ENCODE measurements around the gene OR52E5.

Gene OR52E5

DNA sequence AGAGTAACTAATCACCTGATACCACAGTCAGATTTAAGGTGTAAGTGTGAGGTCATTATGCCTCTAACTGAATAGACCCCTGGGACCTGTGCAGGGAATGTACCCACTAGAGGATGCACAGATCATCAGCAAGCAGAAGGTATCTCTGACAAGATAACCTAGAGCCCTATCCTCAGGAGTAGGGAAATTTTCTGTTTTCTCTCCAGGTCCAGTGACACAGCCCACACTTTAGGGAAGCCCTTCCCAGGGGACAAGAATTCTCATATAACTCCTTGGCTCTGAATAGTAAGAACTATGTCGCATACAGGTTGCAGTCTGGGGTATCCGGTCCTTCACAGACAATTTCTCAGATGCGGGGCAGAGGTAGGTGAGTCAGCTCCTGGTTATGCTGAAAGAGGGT lies at the start of gene OR52E5:
TSS of gene OR52E5 (plus strand) at position 301 of the 400 bp plus-strand sequence. CDS start 7,569 bp downstream, outside the sequence.
- Mint-ChIP-seq H3K36me3 (ENCODE audit: low read depth) (no peaks in the 10 kb centered on the region), H3K4me3 (no peak within 1 kb of the TSS), H3K4me1 (ENCODE audit: low read depth) (no peaks in the 10 kb centered on the region), H3K27ac (no peak within 1 kb of the TSS), H3K9me3 (no peaks in the 10 kb centered on the region), H3K27me3 (ENCODE audit: low read depth) (no peaks in the 10 kb centered on the region)
- DNase-seq (ENCODE audit: low spot score) = no peak

DNA sequence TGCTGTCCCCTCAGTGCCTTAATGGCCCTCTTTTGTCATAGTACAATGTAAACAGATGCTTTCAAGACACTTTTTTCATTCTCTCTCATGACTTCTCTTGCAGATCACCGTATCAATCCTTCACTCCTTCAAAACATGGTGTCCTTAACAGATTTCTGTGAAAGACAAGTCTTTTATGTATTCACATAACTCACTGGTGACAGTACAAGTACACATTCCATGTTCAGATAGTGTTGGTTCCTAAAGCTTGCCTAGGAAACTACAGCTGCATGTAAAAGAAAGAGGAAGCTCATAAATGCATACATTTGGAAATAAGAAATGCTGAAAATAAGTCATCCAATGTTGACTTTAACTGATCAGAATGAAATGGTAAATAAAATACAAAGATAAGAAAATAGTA lies 46.3 kb upstream of the OR52E5 start:
- Mint-ChIP-seq H3K9me3 (no peaks in the 10 kb centered on the region), H3K4me1 (ENCODE audit: low read depth) (no peaks in the 10 kb centered on the region), H3K27me3 (ENCODE audit: low read depth) (no peaks in the 10 kb centered on the region), H3K36me3 (ENCODE audit: low read depth) (no peaks in the 10 kb centered on the region), H3K27ac (no peak overlapping the region), H3K4me3 (no peak overlapping the region)
- no peak for DNase-seq (ENCODE audit: low spot score)

- Mint-ChIP-seq H3K4me1 (ENCODE audit: low read depth) (no peaks in the 10 kb centered on the region), H3K27me3 (ENCODE audit: low read depth) (no peaks in the 10 kb centered on the region), H3K9me3 (no peaks in the 10 kb centered on the region), H3K4me3 (no peak overlapping the region), H3K27ac (no peak overlapping the region), H3K36me3 (ENCODE audit: low read depth) (no peaks in the 10 kb centered on the region)
- no peak for DNase-seq (ENCODE audit: low spot score)
These were observed 45.3 kb upstream of the OR52E5 start for GRCh38 chr11:5847711-5848110.

DNA sequence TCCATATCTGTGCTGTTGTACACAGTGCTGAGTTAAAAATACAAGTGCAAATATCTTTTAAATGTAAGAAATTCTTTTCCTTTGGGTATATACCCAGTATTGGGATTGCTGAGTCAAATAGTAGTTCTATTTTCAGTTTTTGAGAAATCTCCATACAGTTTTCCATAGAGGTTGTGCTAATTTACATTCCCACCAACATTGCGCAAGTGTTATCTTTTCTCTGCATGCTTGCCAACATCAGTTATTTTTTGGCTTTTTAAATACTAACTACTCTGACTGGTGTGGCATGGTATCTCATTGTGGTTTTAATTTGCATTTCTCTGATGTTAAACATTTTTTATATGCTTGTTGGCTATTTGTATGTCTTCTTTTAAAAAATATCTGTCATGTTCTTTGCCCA lies 42.0 kb upstream of the OR52E5 start:
- no peak for DNase-seq (ENCODE audit: low spot score)
- no peaks in the 10 kb centered on the region for H3K9me3 Mint-ChIP-seq
- no peaks in the 10 kb centered on the region for H3K36me3 Mint-ChIP-seq (ENCODE audit: low read depth)
- no peaks in the 10 kb centered on the region for H3K4me1 Mint-ChIP-seq (ENCODE audit: low read depth)
- no peak overlapping the region for H3K27ac Mint-ChIP-seq
- no peak overlapping the region for H3K4me3 Mint-ChIP-seq
- H3K27me3 Mint-ChIP-seq (ENCODE audit: low read depth) = no peaks in the 10 kb centered on the region

- H3K36me3 Mint-ChIP-seq (ENCODE audit: low read depth) = no peaks in the 10 kb centered on the region
- no peak within 1 kb of the TSS for H3K27ac Mint-ChIP-seq
- no peak within 1 kb of the TSS for H3K4me3 Mint-ChIP-seq
- no peaks in the 10 kb centered on the region for H3K9me3 Mint-ChIP-seq
- no peaks in the 10 kb centered on the region for H3K4me1 Mint-ChIP-seq (ENCODE audit: low read depth)
- DNase-seq (ENCODE audit: low spot score) = no peak
- no peaks in the 10 kb centered on the region for H3K27me3 Mint-ChIP-seq (ENCODE audit: low read depth)
These were observed 35.4 kb upstream of the OR52E5 start, which contains the start of gene OR52E8 for GRCh38 chr11:5857590-5857989. OR52E8 (minus strand) TSS chr11:5857690; CDS start chr11:5857690, 0 bp downstream.

GRCh38 chr11:5865826-5866225 lies 27.2 kb upstream of the OR52E5 start:
- H3K4me1 Mint-ChIP-seq (ENCODE audit: low read depth) = no peaks in the 10 kb centered on the region
- no peak overlapping the region for H3K4me3 Mint-ChIP-seq
- no peaks in the 10 kb centered on the region for H3K9me3 Mint-ChIP-seq
- H3K27ac Mint-ChIP-seq = no peak overlapping the region
- DNase-seq (ENCODE audit: low spot score) = no peak
- H3K36me3 Mint-ChIP-seq (ENCODE audit: low read depth) = no peaks in the 10 kb centered on the region
- no peaks in the 10 kb centered on the region for H3K27me3 Mint-ChIP-seq (ENCODE audit: low read depth)

GRCh38 chr11:5878564-5878963 lies 14.4 kb upstream of the OR52E5 start:
- no peaks in the 10 kb centered on the region for H3K4me1 Mint-ChIP-seq (ENCODE audit: low read depth)
- no peaks in the 10 kb centered on the region for H3K9me3 Mint-ChIP-seq
- H3K36me3 Mint-ChIP-seq (ENCODE audit: low read depth) = no peaks in the 10 kb centered on the region
- no peak overlapping the region for H3K27ac Mint-ChIP-seq
- H3K27me3 Mint-ChIP-seq (ENCODE audit: low read depth) = peaks cover 2% of the 10 kb centered on the region
- no peak for DNase-seq (ENCODE audit: low spot score)
- H3K4me3 Mint-ChIP-seq = no peak overlapping the region

GRCh38 chr11:5880329-5880728 lies 12.7 kb upstream of the OR52E5 start, which contains the start of gene OR52E4:
OR52E4 (plus strand) TSS chr11:5880629; CDS start chr11:5884293, 3,664 bp downstream.
- H3K36me3 Mint-ChIP-seq (ENCODE audit: low read depth) = no peaks in the 10 kb centered on the region
- H3K27me3 Mint-ChIP-seq (ENCODE audit: low read depth) = peaks cover 2% of the 10 kb centered on the region
- no peak within 1 kb of the TSS for H3K4me3 Mint-ChIP-seq
- no peak within 1 kb of the TSS for H3K27ac Mint-ChIP-seq
- H3K4me1 Mint-ChIP-seq (ENCODE audit: low read depth) = no peaks in the 10 kb centered on the region
- H3K9me3 Mint-ChIP-seq = no peaks in the 10 kb centered on the region
- no peak for DNase-seq (ENCODE audit: low spot score)

GRCh38 chr11:5881756-5882155 lies 11.3 kb upstream of the OR52E5 start:
- Mint-ChIP-seq H3K27ac (no peak overlapping the region), H3K9me3 (no peaks in the 10 kb centered on the region), H3K4me1 (ENCODE audit: low read depth) (no peaks in the 10 kb centered on the region), H3K36me3 (ENCODE audit: low read depth) (no peaks in the 10 kb centered on the region), H3K4me3 (no peak overlapping the region), H3K27me3 (ENCODE audit: low read depth) (peaks cover 2% of the 10 kb centered on the region)
- no peak for DNase-seq (ENCODE audit: low spot score)

- no peaks in the 10 kb centered on the region for H3K36me3 Mint-ChIP-seq (ENCODE audit: low read depth)
- H3K4me3 Mint-ChIP-seq = no peak overlapping the region
- no peak overlapping the region for H3K27ac Mint-ChIP-seq
- no peak for DNase-seq (ENCODE audit: low spot score)
- no peaks in the 10 kb centered on the region for H3K4me1 Mint-ChIP-seq (ENCODE audit: low read depth)
- no peaks in the 10 kb centered on the region for H3K9me3 Mint-ChIP-seq
- H3K27me3 Mint-ChIP-seq (ENCODE audit: low read depth) = peaks cover 2% of the 10 kb centered on the region
These were observed 5.8 kb upstream of the OR52E5 start for GRCh38 chr11:5887172-5887571.

DNA sequence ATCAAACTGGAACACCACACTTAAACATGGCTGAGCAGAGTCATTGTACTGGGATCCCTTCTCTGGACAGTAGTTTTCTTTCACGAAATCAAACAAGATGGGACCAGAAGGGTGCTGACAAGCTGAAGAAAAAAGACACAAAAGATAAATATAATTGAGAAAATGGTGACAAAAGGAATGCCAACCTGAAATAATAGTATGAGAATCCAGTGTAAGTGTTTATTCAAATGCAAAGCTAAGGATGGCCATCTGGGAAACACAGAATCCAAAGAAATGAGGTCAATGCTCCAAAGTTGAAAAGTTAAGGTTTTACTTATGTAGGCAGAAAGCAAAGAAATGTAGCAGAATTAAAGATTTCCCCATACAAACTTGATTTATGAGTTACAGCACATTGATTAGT lies 5.3 kb upstream of the OR52E5 start:
- Mint-ChIP-seq H3K4me1 (ENCODE audit: low read depth) (no peaks in the 10 kb centered on the region), H3K27ac (no peak overlapping the region)

GRCh38 chr11:5891216-5891800 lies 1.7 kb upstream of the OR52E5 start:
- DNase-seq (ENCODE audit: low spot score) = no peak
- no peaks in the 10 kb centered on the region for H3K27me3 Mint-ChIP-seq (ENCODE audit: low read depth)
- no peak overlapping the region for H3K27ac Mint-ChIP-seq
- no peaks in the 10 kb centered on the region for H3K9me3 Mint-ChIP-seq
- H3K36me3 Mint-ChIP-seq (ENCODE audit: low read depth) = no peaks in the 10 kb centered on the region
- H3K4me1 Mint-ChIP-seq (ENCODE audit: low read depth) = no peaks in the 10 kb centered on the region
- no peak overlapping the region for H3K4me3 Mint-ChIP-seq

More for the DNA sequence above, 5.3 kb upstream of the OR52E5 start:
- Mint-ChIP-seq H3K36me3 (ENCODE audit: low read depth) (no peaks in the 10 kb centered on the region), H3K27me3 (ENCODE audit: low read depth) (no peaks in the 10 kb centered on the region), H3K4me3 (no peak overlapping the region), H3K9me3 (no peaks in the 10 kb centered on the region)
- no peak for DNase-seq (ENCODE audit: low spot score)

DNA sequence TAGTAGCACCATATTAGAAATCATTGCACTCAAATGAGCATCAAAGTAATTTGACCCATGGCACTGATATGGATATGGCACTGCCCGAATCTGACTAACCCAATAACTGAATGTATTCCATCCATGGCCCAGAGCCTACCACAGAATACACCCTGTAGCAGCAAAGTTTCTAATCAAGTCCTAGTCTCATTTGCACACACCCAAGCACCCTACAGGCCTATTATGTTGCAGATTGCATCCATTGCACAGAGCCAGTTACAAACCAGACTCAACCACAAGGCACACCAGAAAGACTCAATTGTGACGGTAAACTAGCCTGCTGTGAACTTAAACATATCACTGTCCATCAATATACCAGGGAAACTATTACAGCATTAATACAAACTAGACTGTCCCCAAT lies 6.5 kb downstream of the OR52E5 start:
- no peak overlapping the region for H3K27ac Mint-ChIP-seq
- no peaks in the 10 kb centered on the region for H3K36me3 Mint-ChIP-seq (ENCODE audit: low read depth)
- no peak for DNase-seq (ENCODE audit: low spot score)
- H3K4me3 Mint-ChIP-seq = no peak overlapping the region
- no peaks in the 10 kb centered on the region for H3K4me1 Mint-ChIP-seq (ENCODE audit: low read depth)
- H3K27me3 Mint-ChIP-seq (ENCODE audit: low read depth) = no peaks in the 10 kb centered on the region
- H3K9me3 Mint-ChIP-seq = no peaks in the 10 kb centered on the region

DNA sequence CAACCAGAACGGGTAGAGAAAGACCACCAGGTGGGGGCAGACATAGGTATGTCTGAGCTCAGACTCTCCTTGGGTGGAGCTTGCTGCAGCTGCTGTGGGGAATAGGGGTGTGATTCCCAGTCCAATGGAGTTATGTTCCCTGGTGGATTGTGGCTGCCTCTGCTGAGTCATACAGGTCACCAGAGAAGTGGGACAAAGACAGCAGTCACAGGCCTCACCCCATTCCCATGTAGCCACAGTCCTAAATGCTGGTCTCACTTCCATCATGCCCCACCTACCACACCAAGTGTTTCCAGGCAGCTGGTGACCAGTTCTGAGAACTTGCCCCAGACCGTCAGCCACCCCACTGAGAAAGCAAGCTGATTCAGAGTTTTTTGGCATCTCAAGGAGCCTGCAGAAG lies 17.5 kb downstream of the OR52E5 start:
- H3K27me3 Mint-ChIP-seq (ENCODE audit: low read depth) = no peaks in the 10 kb centered on the region
- no peaks in the 10 kb centered on the region for H3K9me3 Mint-ChIP-seq
- H3K4me1 Mint-ChIP-seq (ENCODE audit: low read depth) = no peaks in the 10 kb centered on the region
- no peak overlapping the region for H3K27ac Mint-ChIP-seq
- no peak for DNase-seq (ENCODE audit: low spot score)
- no peaks in the 10 kb centered on the region for H3K36me3 Mint-ChIP-seq (ENCODE audit: low read depth)
- no peak overlapping the region for H3K4me3 Mint-ChIP-seq

DNA sequence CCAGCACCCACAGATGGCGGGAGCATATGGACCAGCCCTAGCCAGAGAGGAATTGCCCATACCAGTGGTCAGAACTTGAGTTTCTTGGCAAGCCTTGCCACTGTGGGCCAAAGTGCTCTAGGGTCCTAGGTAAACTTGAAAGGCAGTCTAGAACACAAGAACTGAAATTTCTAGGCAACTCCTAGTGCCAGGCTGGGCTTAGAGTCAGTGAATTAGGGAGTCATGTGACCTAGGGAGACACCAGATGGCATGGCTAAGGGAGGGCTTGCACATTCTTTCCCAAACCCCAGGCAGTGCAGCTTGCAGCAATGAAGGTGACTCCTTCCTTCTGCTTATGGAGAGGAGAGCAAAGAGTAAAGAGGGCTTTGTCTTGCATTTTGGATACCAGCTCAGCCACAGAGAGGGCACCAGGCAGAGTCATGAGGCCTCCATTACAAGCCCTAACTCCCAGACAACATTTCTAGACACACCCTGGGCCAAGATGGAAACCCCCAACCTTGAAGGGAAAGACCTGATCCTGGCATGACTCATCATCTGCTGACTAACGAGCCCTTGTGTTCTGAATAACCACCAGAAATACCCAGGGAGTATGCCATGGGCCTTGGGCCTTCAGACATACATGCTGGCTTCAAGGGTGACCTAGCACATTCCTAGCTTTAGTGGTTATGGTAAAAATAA lies 29.9 kb downstream of the OR52E5 start:
- no peaks in the 10 kb centered on the region for H3K27me3 Mint-ChIP-seq (ENCODE audit: low read depth)
- peaks cover 8% of the 10 kb centered on the region for H3K9me3 Mint-ChIP-seq
- H3K27ac Mint-ChIP-seq = no peak overlapping the region
- H3K4me3 Mint-ChIP-seq = no peak overlapping the region
- DNase-seq (ENCODE audit: low spot score) = peak; percentile 35
- no peaks in the 10 kb centered on the region for H3K36me3 Mint-ChIP-seq (ENCODE audit: low read depth)
- no peaks in the 10 kb centered on the region for H3K4me1 Mint-ChIP-seq (ENCODE audit: low read depth)
